IMR-90 (cell line): ENCODE results near the gene CCSER1. TPM values are rescaled to one million over a fixed set of nuclear protein-coding genes. Genes with fewer than 3 reads are reported as not detected.

ENCODE experiments used
- ATAC-seq: fragments of 200-7000 bp; cut with Tn5 transposase; 2 replicates; pipeline ENCODE4 v1.9.1; 2020; ENCODE audit warnings: low read depth, mild to moderate bottlenecking, moderate library complexity
- BruUV-seq: library from RNA; stranded (reverse); fragments of 400-500 nt; replicated peaks from 2 replicates; lab custom pipeline; 2021; lab: Mats Ljungman, UMichigan
- CTCF ChIA-PET: fragments of 300-600 bp; formaldehyde crosslinking; extraction: SDS; loops from one replicate; lab custom pipeline; 2021; ENCODE audit warnings: antibody characterized with exemption; lab: Yijun Ruan, JAX
- POLR2A ChIA-PET: fragments of 300-600 bp; sonication (Branson Sonifier 250); formaldehyde crosslinking; loops from one replicate; lab custom pipeline; 2022; ENCODE audit warnings: antibody characterized with exemption; ENCODE audit not compliant: unreplicated experiment; lab: Charles Lee
- DNase-seq: peaks from one replicate; pipeline ENCODE4 v3.0.0; 2013
- H2AFZ ChIP-seq: replicated peaks from 2 replicates; pipeline ENCODE3; 2013; ENCODE audit warnings: low read length, mild to moderate bottlenecking; ENCODE audit not compliant: poor library complexity
- H2AK5ac ChIP-seq: 2 replicates; pipeline ENCODE4 v1.6.1; 2013; ENCODE audit warnings: low read depth, low read length, inconsistent platforms
- H2AK9ac ChIP-seq: replicated peaks from 2 replicates; pipeline ENCODE3; 2013; ENCODE audit warnings: mild to moderate bottlenecking, low read depth, low read length, moderate library complexity; ENCODE audit not compliant: poor library complexity
- H2BK120ac ChIP-seq: 2 replicates; pipeline ENCODE4 v1.6.1; 2013; ENCODE audit warnings: low read depth, low read length, inconsistent platforms
- H2BK15ac ChIP-seq: 3 replicates; pipeline ENCODE4 v1.6.1; 2013; ENCODE audit warnings: low read depth, low read length, inconsistent platforms
- H2BK20ac ChIP-seq: 2 replicates; pipeline ENCODE4 v1.6.1; 2013; ENCODE audit warnings: low read depth, mild to moderate bottlenecking, inconsistent platforms, low read length, moderate library complexity
- H2BK5ac ChIP-seq: 2 replicates; pipeline ENCODE4 v1.6.1; 2013; ENCODE audit warnings: mild to moderate bottlenecking, low read depth, low read length, inconsistent platforms; ENCODE audit not compliant: poor library complexity, severe bottlenecking
- H3K14ac ChIP-seq: replicated peaks from 2 replicates; pipeline ENCODE4 v1.6.1; 2013; ENCODE audit warnings: low read depth, low read length, inconsistent platforms
- H3K18ac ChIP-seq: 2 replicates; pipeline ENCODE4 v1.6.1; 2013; ENCODE audit warnings: low read depth, low read length, control low read depth
- H3K23ac ChIP-seq: 2 replicates; pipeline ENCODE4 v1.6.1; 2013; ENCODE audit warnings: low read depth, low read length, inconsistent platforms
- H3K27ac ChIP-seq: 2 replicates; pipeline ENCODE4 v1.5.1; 2013; ENCODE audit warnings: mild to moderate bottlenecking, control low read depth, low read length; ENCODE audit not compliant: insufficient read depth
- H3K27me3 ChIP-seq: 2 replicates; pipeline ENCODE4 v1.6.1; 2013; ENCODE audit warnings: low read length; ENCODE audit not compliant: control insufficient read depth, insufficient read depth
- H3K36me3 ChIP-seq: 2 replicates; pipeline ENCODE4 v1.6.1; 2013; ENCODE audit warnings: low read length, mixed read lengths; ENCODE audit not compliant: control insufficient read depth, insufficient read depth
- H3K4ac ChIP-seq: 2 replicates; pipeline ENCODE4 v1.6.1; 2013; ENCODE audit warnings: low read depth, low read length, inconsistent platforms
- H3K4me1 ChIP-seq: 2 replicates; pipeline ENCODE4 v1.6.1; 2013; ENCODE audit warnings: low read length, mixed read lengths; ENCODE audit not compliant: control insufficient read depth, insufficient read depth
- H3K4me2 ChIP-seq: 2 replicates; pipeline ENCODE4 v1.6.1; 2013; ENCODE audit warnings: low read depth, mild to moderate bottlenecking, control low read depth, low read length, moderate library complexity
- H3K4me3 ChIP-seq: 2 replicates; pipeline ENCODE4 v1.5.1; 2013; ENCODE audit warnings: low read depth, mild to moderate bottlenecking, control low read depth, low read length, moderate library complexity; ENCODE audit not compliant: insufficient read depth
- H3K56ac ChIP-seq: 2 replicates; pipeline ENCODE4 v1.6.1; 2013; ENCODE audit warnings: low read length, inconsistent platforms; ENCODE audit not compliant: insufficient read depth; ENCODE audit errors: extremely low read depth
- H3K79me1 ChIP-seq, 2 experiments: 2 replicates each; pipeline ENCODE4 v1.6.1; 2013; ENCODE audit warnings: low read length in 2 of 2, inconsistent platforms in 1 of 2, low read depth in 1 of 2
- H3K9ac ChIP-seq: 2 replicates; pipeline ENCODE4 v1.6.1; 2013; ENCODE audit warnings: low read depth, low read length, control low read depth
- H3K9me1 ChIP-seq: 2 replicates; pipeline ENCODE4 v1.6.1; 2013; ENCODE audit warnings: low read length, inconsistent platforms; ENCODE audit not compliant: insufficient read depth
- H3K9me3 ChIP-seq: 2 replicates; pipeline ENCODE4 v1.6.1; 2013; ENCODE audit warnings: low read length; ENCODE audit not compliant: control insufficient read depth, insufficient read depth
- H4K20me1 ChIP-seq: 2 replicates; pipeline ENCODE4 v1.6.1; 2013; ENCODE audit warnings: low read length, inconsistent platforms; ENCODE audit not compliant: insufficient read depth
- H4K5ac ChIP-seq: 2 replicates; pipeline ENCODE4 v1.6.1; 2013; ENCODE audit warnings: mild to moderate bottlenecking, low read depth, low read length, control low read depth
- H4K8ac ChIP-seq, 2 experiments: 2 replicates each; pipeline ENCODE4 v1.6.1; 2013; ENCODE audit warnings: low read depth in 2 of 2, low read length in 2 of 2, control low read depth in 1 of 2, inconsistent platforms in 1 of 2
- H4K91ac ChIP-seq: 2 replicates; pipeline ENCODE4 v1.6.1; 2013; ENCODE audit warnings: low read depth, low read length, inconsistent platforms; ENCODE audit not compliant: insufficient read depth
- BHLHE40 ChIP-seq: fragments of 150-350 bp; IDR thresholded peaks from 2 replicates; pipeline ENCODE4 v1.6.1; 2016; ENCODE audit warnings: mild to moderate bottlenecking, low read depth, low read length
- CEBPB ChIP-seq: IDR thresholded peaks from 2 replicates; pipeline ENCODE4 v1.6.1; 2012; ENCODE audit warnings: low read depth, low read length, improper control_type of control experiment
- CHD1 ChIP-seq: IDR thresholded peaks from 2 replicates; pipeline ENCODE4 v1.6.1; 2012; ENCODE audit warnings: low read depth, low read length, improper control_type of control experiment
- ELK1 ChIP-seq: fragments of 150-350 bp; IDR thresholded peaks from 2 replicates; pipeline ENCODE4 v1.6.1; 2016; ENCODE audit warnings: low read depth, mild to moderate bottlenecking, low read length, moderate library complexity, borderline replicate concordance
- FOS ChIP-seq: fragments of 150-350 bp; IDR thresholded peaks from 2 replicates; pipeline ENCODE4 v1.6.1; 2016; ENCODE audit warnings: low read depth, low read length
- MAFK ChIP-seq: IDR thresholded peaks from 2 replicates; pipeline ENCODE4 v1.6.1; 2012; ENCODE audit warnings: low read depth, low read length, improper control_type of control experiment
- MXI1 ChIP-seq: IDR thresholded peaks from 2 replicates; pipeline ENCODE4 v1.6.1; 2012; ENCODE audit warnings: low read depth, mild to moderate bottlenecking, low read length, moderate library complexity, borderline replicate concordance
- NFE2L2 ChIP-seq: fragments of 150-350 bp; IDR thresholded peaks from 2 replicates; pipeline ENCODE4 v1.6.1; 2016; ENCODE audit warnings: low read depth, mild to moderate bottlenecking, low read length
- POLR2A ChIP-seq: IDR thresholded peaks from 2 replicates; pipeline ENCODE4 v1.6.1; 2012; ENCODE audit warnings: mild to moderate bottlenecking, low read depth, low read length
- RAD21 ChIP-seq: IDR thresholded peaks from 2 replicates; pipeline ENCODE4 v1.6.1; 2012; ENCODE audit warnings: low read length, improper control_type of control experiment
- RCOR1 ChIP-seq: IDR thresholded peaks from 2 replicates; pipeline ENCODE4 v1.6.1; 2012; ENCODE audit warnings: mild to moderate bottlenecking, low read length, improper control_type of control experiment; ENCODE audit not compliant: insufficient replicate concordance
- RFX5 ChIP-seq: IDR thresholded peaks from 2 replicates; pipeline ENCODE4 v1.8.0; 2012; ENCODE audit warnings: low read depth, mild to moderate bottlenecking, low read length, moderate library complexity
- WGBS, 2 experiments: methylation state at CpG; one replicate each; pipeline versions ENCODE4 v1.1.5 to v1.1.7; 2013; ENCODE audit warnings: missing lambda C conversion rate in 2 of 2; ENCODE audit not compliant: insufficient read length in 1 of 2; ENCODE audit errors: extremely low coverage in 2 of 2; 5-methylcytosine and 5-hydroxymethylcytosine counted together
- dilution Hi-C: fragments of 300-500 bp; cut with HindIII; formaldehyde crosslinking; loops from one replicate; pipeline ENCODE4 v1.14.3; 2018; ENCODE audit warnings: low sequenced_read_pairs; ENCODE audit not compliant: unreplicated experiment
- in situ Hi-C: fragments of 300-500 bp; cut with MboI; formaldehyde crosslinking; loops from 3 replicates; pipeline ENCODE4 v1.14.3; 2019; ENCODE audit warnings: low sequenced_read_pairs, inconsistent platforms, mixed read lengths
- intact Hi-C: fragments of 100-400 bp; cut with micrococcal nuclease; formaldehyde crosslinking; loops from 2 replicates; pipeline ENCODE4 v1.10.0; 2022
- polyA plus RNA-seq, 3 experiments: library from polyadenylated mRNA; depleted of rRNA; stranded (reverse); fragments of >200 nt; gene quantifications; 2 replicates each; pipeline ENCODE4 v1.2.3, GENCODE V29; 2012; ENCODE audit warnings: low replicate concordance in 1 of 3
- total RNA-seq: library from RNA; depleted of rRNA; stranded (reverse); fragments of >200 nt; gene quantifications from 2 replicates; pipeline ENCODE4 v1.2.3, GENCODE V29; 2012
- TF ChIP-seq, protein P1 (sequence below): fragments of 150-350 bp; IDR thresholded peaks from 2 replicates; pipeline ENCODE4 v1.6.1; 2017; ENCODE audit warnings: mild to moderate bottlenecking, antibody characterized with exemption, low read length, low read depth
- TF ChIP-seq, protein P2 (sequence below): conservative IDR thresholded peaks from 2 replicates; pipeline ENCODE4 v1.5.1; 2012; ENCODE audit warnings: mild to moderate bottlenecking, low read depth, low read length, improper control_type of control experiment

CCSER1 gene
- total and polyA plus RNA-seq, 2 of the 4 experiments (the other 2 are of a cell fraction), result not detected

- no peak overlapping the region for H3K9ac ChIP-seq
- BruUV-seq, result no TSS peak
- H3K36me3 ChIP-seq, result no peaks in the 10 kb centered on the region
- no peak overlapping the region for H3K23ac ChIP-seq
- no peaks in the 10 kb centered on the region for H3K4me1 ChIP-seq
- H2AK5ac ChIP-seq, result no peak overlapping the region
- no peak overlapping the region for H2AFZ ChIP-seq
- no peak overlapping the region for H3K27ac ChIP-seq
- no peak overlapping the region for H3K4me3 ChIP-seq
- H3K9me1 ChIP-seq, result no peaks in the 10 kb centered on the region
- no peak overlapping the region for H3K56ac ChIP-seq
- no peak overlapping the region for H2BK120ac ChIP-seq
- CTCF ChIA-PET, result no interaction called here
- H2AK9ac ChIP-seq, result no peak overlapping the region
- dilution Hi-C loops, result no loop called here
- no peak overlapping the region for H3K4me2 ChIP-seq
- H4K8ac ChIP-seq, result no peak overlapping the region
- H4K5ac ChIP-seq, result no peak overlapping the region
- TF ChIP-seq RCOR1 (no peak), NFE2L2 (no peak), CEBPB (no peak), POLR2A (no peak), MXI1 (no peak), RFX5 (no peak), MAFK (no peak), RAD21 (no peak), CHD1 (no peak), BHLHE40 (no peak), ELK1 (no peak), FOS (no peak)
- TF ChIP-seq, protein P1, sequence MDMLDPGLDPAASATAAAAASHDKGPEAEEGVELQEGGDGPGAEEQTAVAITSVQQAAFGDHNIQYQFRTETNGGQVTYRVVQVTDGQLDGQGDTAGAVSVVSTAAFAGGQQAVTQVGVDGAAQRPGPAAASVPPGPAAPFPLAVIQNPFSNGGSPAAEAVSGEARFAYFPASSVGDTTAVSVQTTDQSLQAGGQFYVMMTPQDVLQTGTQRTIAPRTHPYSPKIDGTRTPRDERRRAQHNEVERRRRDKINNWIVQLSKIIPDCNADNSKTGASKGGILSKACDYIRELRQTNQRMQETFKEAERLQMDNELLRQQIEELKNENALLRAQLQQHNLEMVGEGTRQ, result no peak
- TF ChIP-seq, protein P2, sequence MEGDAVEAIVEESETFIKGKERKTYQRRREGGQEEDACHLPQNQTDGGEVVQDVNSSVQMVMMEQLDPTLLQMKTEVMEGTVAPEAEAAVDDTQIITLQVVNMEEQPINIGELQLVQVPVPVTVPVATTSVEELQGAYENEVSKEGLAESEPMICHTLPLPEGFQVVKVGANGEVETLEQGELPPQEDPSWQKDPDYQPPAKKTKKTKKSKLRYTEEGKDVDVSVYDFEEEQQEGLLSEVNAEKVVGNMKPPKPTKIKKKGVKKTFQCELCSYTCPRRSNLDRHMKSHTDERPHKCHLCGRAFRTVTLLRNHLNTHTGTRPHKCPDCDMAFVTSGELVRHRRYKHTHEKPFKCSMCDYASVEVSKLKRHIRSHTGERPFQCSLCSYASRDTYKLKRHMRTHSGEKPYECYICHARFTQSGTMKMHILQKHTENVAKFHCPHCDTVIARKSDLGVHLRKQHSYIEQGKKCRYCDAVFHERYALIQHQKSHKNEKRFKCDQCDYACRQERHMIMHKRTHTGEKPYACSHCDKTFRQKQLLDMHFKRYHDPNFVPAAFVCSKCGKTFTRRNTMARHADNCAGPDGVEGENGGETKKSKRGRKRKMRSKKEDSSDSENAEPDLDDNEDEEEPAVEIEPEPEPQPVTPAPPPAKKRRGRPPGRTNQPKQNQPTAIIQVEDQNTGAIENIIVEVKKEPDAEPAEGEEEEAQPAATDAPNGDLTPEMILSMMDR, result no peak
- H2BK15ac ChIP-seq, result no peak overlapping the region
- no peaks in the 10 kb centered on the region for H3K79me1 ChIP-seq
- no peak overlapping the region for H2BK5ac ChIP-seq
- no peak overlapping the region for H3K14ac ChIP-seq
- in situ Hi-C loops, result no loop called here
- DNase-seq, result no peak
- no peaks in the 10 kb centered on the region; the same call in 1 of the 2 replicates for H3K9me3 ChIP-seq
- POLR2A ChIA-PET, result no interaction called here
- WGBS, 2 experiments, result no CpG with 5 or more reads among the region's 2 CpGs
- H3K27me3 ChIP-seq, result no peaks in the 10 kb centered on the region
- H4K20me1 ChIP-seq, result no peaks in the 10 kb centered on the region
- H3K4ac ChIP-seq, result no peak overlapping the region
- H2BK20ac ChIP-seq, result no peak overlapping the region
- no peak for ATAC-seq
- H3K18ac ChIP-seq, result no peak overlapping the region
- intact Hi-C loops, result no loop called here
- H4K91ac ChIP-seq, result no peak overlapping the region
Observed at GRCh38 chr4:91268913-91269312, 1141.7 kb downstream of the CCSER1 start.
